GM21529 (cell line): ENCODE measurements around the gene GTPBP4.

Source experiments
- ATAC-seq: cut with Tn5 transposase; IDR thresholded peaks from one replicate; pipeline ENCODE4 v1.9.1; 2021; ENCODE audit not compliant: unreplicated experiment

The GTPBP4 gene

DNA sequence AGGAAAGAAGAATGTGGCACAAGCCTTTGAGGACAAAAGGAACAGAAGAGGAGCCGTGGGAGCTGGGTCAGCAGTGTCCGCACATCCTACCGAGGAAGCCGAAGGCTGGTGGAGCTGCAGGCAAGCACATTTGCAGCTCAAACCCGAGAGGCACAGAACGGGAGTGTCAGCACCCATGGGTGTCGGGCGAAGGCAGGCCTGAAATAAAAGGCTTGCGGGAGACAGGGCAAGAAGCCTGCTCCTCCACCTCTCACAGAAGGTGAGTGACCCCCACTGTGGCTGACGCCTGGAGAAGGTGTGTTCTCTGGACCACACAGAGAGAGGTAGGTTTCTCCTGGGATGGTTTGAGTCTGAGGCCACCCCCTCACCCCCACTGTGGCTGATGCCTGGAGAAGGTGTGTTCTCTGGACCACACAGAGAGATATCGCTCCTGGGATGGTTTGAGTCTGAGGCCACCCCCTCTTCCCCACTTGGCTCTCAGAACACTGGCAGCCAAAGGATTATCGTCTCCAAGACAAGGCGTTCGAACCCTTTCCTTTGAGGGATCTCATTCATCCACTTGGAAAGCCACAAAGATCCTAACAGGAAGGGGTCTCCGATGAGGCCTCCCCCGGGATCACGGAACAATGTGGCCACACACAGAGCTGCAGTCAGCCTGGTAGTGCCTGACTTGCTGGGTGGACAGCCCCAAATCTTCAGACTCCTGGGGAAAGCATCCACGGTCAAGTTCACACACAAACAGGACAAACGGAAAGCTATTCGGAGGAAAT lies 21.6 kb upstream of the GTPBP4 start:
- ATAC-seq = no peak

DNA sequence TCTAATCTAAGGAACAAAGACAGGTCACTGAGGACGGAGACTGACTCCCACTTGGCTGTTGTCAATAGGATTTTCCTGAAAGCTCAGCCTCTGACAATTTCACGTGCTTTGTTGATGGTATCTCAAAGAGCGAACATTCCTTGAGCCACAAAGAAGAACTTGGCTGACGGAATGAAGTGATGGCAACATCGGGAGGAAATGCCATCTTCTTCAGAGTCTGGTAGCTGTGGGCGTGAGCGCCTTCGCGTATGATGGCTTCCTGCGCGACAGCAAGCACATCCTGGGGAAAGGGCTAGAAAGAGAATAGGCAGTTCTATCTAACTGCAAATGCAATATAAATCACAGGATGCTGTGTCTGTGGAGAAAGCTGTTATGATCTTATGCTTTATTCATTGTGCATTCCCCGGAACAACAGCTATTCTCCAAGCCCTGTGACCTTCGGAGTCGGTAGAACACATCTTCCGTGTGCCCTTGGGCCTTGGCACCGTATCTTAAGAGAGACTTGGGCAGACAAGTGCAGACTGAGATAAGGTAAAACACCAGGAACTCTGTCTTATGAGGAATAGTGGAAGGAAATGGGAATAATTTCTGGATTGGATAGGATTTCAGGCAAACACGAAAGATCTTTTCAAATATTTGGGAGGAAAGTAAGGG lies 19.6 kb upstream of the GTPBP4 start:
- no peak for ATAC-seq

DNA sequence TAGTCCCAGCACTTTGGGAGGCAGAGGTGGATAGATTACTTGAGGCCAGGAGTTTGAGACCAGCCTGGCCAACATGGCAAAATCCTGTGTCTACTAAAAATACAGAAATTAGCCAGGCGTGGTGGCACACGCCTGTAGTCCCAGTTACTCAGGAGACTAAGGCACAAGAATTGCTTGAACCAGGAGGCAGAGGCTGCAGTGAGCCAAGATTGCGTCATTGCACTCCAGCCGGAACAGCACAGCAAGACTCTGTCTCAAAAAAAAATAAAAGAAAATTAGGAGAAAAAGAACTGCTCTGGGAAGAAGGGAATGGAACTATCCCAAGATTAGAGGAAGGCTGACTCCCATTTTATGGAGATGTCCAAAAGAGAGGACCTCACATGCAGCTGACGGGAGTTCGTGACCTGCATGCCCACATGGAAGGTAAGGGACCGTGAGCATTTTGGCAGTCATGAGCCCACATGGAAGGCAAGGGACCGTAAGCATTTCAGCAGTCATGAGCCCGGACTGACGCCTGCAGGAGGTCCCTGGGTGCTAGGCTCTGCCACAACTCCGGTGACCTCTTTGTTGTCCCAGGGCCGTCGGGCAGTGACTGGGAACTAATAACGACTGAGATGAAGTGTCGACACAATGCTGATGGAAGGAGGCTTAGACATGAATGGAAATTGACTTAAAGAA lies 18.6 kb upstream of the GTPBP4 start:
- no peak for ATAC-seq

DNA sequence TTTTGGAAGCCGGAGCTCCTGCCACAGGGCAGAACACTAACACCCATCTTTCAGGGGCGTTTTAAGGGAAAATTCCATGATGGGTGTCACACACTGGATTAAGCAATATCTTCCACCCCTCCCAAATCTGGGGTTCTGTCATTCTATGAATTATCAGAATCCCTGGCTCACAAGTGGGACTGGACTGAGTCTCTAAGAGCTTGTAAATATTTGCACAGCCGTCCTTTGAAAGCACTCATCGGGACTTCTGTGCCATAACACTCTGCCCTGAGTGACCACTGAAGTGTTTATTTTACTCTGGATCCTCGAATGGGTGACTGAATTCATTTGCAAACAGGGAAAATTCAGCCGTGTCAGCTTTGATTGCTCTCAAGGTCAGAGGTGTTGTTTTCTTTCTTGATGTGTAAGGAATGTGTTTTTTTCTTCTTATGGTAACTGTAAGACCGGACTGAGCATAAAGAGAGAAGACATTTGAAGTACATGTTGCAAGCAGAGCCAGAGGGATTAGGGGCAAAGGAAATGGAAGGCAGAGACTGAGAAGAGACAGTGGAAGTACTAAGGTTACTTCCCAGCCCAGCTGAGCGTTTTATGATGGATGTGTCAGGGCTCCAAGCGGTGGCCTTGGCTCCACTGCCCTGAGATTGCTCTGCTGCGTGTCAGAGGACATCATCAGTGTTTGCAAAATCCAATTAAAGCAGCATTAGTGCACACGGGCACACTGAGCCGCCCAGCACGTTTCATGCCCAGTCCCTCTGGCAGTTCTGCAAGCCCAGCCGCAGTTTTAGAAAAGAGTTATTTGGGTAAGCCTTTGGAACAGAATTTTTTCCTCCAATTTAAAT lies 17.7 kb upstream of the GTPBP4 start:
- ATAC-seq = no peak

DNA sequence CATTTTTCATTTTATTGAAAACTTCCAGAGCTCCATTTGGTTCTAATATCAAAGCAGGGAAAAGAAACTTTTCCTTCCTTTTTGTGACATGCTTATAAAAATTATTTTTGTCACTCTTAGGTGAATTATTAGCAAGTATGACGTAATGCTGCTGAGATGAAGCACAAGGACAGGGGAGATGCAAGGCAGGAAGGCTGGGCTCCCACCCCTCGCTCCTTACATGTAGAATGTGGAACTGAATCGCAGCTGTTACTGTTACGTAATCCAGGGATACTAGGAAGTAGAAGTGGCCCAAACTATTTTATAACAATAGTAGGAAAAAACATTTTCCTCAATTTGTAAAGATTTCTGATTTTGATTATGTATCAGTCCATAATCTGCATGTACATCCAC lies 17.1 kb upstream of the GTPBP4 start:
- no peak for ATAC-seq

DNA sequence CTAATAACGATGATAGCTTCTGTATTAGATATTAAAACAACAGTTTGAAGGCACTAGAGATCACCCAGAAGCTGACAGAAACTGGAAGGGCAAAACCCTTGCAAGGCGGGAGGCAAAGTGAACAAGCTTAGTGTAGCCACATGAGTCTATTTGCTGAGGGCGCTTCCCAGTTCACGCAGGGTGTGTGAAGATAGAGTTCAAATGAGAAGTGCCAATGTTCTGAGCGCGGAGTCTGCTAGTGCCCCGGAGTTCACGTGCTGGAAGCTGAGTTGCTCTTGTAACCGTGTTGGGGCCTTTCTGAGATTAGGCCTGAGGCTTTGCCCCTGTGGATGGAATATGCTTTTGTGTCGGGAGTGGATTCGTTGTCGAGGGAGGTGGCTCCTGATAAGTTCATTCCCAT lies 16.6 kb upstream of the GTPBP4 start:
- no peak for ATAC-seq

DNA sequence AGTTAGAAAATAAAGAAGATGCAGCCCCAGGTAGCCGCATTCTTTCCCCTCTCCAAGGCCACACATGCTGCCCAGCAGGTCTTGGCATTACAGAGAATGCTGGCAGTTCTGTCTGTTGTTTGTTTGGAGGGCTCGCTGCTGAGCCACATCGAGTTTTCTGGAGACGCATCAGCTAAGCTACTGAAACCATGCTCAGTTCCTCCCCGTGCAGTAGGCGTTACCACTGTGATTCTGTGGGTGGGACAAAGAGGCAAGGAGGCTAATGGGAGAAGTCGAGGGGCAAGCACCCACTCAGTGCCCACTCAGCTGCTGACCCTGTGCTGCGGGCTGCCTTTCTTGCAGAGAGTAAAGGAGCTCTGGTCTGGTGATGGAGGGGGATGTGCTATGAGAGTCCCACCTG lies 15.5 kb upstream of the GTPBP4 start:
- no peak for ATAC-seq

DNA sequence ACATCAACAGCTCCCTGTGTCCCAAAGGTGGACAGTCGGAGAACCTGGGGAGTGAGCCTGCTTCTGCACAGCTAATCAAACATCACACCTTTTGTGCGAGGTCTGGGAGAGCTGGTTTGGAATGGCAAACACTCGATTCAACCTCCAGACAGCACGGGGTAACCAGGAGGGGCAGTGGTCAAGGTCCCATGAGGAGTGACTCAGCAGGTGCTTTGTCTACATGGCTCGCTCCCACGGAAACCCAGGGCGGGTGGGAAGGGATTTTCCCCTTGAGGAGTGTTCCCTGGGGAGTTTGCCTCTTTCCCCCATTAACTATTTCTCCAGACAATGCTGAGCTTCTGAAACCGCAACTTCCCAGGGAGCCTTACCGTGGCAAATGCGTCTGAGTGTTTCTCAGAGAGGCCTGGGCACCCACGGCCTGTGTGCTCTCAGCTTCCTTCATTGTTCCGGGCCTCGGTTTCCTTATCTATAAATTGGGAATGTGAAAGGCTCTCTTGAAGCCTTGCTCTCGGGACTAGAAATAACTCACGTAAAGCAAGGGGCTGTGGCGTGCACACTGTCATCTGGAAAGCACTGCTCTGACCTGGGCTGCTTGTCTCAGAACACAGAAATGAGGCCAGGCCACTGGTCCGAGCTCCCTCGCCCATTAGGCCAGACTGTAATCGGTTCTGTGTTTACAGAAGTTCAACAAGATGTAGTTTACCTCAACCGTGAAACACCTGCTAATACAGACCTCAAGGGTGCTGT lies 14.0 kb upstream of the GTPBP4 start:
- ATAC-seq = no peak

DNA sequence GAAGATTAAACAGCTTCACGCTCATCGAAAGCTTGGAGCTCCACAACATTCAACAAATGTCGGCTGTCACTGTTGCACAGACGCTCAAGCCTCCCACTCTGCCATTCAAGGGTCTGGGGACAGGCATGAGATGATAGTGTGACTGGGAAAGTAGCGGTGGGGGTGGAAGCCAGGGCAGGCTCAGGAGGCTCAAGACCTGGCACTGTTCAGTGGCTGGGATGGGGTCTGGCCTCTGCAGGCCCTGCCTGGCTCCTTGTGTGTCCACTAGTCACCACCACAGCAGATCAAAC lies 13.5 kb upstream of the GTPBP4 start:
- no peak for ATAC-seq

DNA sequence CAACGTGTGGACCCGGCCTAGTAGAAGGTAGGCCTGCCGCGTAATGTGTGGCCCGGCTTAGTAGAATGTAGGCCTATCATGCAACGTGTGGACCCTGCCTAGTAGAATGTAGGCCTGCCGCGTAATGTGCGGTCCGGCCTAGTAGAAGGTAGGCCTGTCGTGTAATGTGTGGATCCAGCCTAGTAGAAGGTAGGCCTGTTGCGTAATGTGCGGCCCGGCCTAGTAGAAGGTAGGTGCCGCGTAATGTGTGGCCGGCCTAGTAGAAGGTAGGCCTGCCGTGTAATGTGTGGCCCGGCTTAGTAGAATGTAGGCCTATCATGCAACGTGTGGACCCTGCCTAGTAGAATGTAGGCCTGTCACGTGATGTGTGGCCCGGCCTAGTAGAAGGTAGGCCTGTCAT lies 11.9 kb upstream of the GTPBP4 start:
- no peak for ATAC-seq

DNA sequence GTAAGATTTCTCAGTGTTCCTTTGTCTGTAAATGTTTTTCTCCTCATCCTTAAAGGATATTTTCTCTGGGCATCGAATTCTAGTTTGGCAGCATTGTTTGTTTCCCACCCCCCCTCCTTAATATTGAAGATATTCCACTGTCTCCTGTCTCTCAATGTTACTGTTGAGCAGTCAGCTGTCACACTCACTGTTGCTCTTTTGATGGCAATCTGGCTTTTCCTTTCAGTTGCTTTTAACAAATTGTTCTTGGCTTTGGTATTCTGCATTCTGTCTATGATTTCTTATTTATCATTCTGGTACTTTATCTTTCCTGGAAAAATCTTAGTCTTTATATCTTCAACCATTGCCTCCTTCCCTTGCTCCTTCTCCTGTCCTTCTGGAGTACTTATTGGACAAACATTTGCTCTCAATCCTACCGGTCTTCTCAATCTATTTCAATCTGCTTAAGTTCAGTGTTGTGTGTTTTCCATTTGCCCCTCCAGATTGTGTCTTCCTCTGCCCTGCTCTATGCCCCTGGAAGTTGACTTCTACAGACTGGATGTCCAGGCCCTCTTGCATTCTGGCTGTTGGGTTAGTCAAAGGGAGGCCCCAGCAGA lies 9.3 kb upstream of the GTPBP4 start:
- ATAC-seq = no peak

DNA sequence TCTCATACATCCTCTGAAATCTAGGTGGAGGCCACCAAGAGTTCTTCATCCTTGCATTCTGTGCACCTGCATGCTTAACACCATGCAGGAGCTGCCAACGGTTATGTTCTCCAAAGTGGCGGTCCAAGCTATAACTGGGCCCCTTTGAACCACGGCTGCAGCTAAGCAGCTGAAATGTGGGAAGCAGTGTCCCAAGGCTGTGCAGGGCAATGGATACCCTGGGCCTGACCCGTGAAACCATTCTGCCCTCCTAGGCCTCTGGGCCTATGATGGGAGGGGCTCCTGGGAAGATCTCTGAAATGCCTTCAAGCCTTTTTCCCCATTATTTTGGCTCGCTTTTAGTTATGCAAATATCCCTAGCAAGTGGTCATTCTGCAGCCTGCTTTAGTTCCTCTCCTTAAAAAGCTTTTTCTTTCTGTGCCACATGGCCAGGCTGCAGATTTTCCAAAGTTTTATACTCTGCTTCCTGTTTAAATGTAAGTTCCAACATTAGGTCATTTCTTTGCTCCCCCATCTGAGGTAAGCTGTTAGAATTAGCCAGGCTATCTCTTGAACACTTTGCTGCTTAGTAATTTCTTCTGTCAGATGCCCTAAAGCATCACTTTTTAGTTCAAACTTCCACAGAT lies 7.7 kb upstream of the GTPBP4 start:
- ATAC-seq = no peak

DNA sequence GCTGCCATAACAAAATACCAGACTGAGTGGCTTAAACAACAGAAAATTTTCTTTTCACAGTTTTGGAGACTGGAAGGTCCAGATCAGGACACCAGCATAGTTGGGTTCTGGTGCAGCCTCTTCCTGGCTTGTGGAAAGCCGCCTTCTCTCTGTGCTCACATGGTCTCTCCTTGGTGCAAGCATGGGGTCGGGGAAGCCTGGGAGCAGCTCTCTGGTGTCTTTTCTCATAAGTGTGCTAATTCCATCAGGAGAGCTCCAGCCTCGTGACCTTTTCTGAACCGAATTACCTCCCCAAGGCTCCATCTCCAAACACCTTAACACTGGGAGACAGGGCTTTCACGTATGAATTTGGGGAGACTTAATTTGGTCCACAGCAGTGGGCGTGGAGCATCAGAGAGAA lies 4.8 kb upstream of the GTPBP4 start:
- no peak for ATAC-seq

DNA sequence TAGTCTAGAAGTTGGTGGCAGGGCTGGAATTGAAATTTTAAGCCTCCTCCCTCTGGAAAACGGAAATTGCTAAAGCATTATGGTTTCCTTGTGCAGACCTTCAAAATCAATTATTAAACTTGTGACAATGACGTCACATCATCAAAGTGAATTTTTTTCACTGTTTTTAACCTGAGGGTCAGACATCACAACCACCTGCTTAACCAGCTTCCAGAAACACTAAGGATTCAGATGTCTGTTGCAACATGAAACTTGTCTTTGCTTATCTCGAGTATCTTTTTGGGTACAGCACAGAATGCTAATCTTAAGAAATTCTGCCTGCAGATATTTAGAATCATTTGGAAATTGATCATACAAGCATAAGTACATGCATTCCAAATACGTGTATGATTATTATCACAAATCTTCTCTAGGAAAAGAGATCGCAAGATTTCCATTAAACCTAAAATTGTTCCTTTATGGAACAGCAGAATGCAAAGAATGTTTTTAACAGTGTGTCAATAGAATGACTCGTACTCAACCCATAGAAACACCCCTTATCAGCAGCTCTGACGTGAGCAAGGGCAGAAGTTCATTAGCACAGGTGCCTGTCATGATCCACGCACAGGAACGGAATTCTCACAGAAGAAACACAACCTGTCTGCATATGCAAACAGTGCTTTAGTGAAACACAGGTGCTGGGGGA lies 4.1 kb upstream of the GTPBP4 start:
- no peak for ATAC-seq

DNA sequence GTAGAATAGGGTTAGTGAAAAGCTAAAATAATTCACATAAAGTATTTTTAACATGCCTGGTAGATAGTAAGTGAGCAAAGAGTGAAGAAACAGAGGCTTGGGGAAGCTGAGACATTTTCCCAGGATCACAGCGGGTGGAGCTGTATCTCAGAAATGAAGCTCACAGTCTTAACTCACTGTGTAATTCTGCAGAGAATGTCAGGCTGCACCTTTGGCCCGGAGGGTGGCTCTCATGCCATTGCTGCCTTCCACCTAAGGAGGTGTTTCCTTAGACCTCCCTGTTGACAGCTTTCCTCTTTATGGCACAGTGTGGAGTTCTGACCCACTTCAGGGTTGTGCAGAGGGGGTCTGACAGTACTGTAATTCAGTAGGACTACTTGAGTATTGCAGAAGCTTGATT lies 2.9 kb upstream of the GTPBP4 start:
- no peak for ATAC-seq

DNA sequence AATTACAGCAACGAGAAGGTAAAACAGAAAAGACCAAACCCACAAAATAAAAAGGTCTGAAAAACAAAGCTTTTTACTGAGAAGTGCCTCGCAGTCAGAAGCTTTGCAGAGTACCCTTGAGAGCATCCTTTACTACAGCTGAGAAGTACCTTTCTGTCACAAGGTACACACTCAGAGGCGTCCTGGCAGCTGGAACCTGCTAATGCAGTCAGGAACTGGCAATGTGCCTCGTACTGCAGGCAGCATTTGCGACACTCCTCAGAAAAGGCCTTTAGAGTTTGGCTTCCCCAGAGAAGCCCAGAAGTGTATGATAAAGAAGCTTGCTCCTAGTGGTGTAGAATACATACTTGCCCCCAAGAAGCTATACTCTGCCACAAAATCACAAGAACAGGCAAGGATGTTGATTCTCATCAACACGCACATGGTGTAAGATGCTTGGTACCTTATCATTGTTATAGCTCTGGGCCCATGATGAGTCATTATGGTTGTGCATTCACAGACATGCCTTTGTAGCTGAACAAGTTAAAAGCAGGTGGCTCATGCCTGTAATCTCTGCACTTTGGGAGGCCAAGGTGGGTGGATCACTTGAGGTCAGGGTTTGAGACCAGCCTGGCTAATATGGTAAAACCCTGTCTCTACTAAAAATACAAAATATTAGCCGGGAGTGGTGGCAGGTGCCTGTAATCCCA lies 2.0 kb upstream of the GTPBP4 start:
- no peak for ATAC-seq

DNA sequence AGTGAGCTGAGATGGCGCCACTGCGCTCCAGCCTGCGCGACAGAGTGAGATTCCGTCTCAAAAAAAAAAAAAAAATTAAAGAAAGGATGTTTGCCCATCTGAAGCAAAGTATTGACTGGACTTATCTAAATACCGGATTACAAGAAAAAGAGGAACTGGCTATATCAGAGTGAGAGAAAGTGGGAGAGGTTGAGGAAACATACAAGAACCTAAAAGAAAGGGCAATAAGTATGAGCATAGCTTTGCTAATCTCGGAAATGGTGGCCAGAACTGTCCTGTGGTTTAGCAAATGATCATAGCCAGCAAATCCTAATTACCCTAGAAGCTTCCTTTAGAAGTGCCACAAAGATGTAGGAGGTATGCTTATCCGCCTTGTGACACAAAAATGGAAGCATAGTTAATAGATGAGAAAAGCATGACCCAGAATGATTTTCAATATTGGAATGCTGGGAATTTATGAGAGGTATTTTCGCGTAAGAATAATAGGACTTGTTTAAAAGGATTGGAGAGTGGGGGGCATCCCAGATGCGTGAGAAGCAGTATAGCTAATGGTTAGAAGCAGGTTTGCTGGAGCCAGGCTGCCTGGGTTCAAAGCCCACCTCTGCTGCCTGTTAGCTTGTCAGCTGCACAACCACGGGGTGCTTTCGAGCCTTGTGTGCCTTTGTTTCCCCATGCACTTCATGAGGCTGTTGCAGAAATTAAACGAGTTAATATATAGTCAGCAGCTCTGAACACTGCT lies 1.2 kb upstream of the GTPBP4 start:
- no peak for ATAC-seq

DNA sequence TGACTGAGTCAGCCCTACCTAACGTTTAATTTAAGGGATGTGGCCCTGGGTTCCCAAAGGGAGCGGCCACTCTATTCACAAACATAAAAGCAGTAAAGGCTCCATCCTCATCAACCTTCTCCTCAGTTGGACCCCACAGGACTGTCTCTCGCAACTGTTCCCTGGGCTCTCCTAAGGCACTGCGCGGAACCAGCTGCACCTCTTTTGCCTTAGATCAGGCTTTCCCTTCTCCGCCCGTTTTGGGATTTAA lies 689 bp upstream of the GTPBP4 start:
- ATAC-seq = no peak
